NOMO-1 (cell line): ENCODE results near the gene ATRX.
"Not testable (repeated sequence)": the region's sequence is repeated elsewhere in the genome, so short reads cannot be mapped to it uniquely, and the experiment has no call there.

Experiments
- DNase-seq, 2 experiments: peaks; one replicate each; lab custom pipeline; 2025; ENCODE audit not compliant: unreplicated experiment in 2 of 2; lab: John Stamatoyannopoulos, UW

ATRX gene

DNA sequence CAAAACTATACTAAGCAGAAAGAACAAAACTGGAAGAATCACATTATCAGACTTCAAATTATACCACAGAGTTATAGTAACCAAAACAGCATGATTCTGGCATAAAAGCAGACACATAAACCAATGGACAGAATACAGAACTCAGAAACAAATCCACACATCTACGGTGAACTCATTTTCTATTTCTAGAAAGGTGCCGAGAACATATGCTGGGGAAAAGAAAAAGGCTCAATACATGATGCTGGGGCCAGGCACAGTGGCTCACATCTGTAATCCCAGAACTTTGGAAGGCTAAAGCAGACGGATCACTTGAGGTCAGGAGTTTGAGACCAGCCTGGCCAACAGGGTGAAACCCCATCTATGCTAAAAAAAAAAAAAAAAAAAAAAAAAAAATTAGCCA is 52.7 kb downstream of the ATRX start:
- no peak for DNase-seq

GRCh38 chrX:77731821-77732419 is 54.1 kb downstream of the ATRX start:
- DNase-seq, result no peak

- DNase-seq, result not testable (repeated sequence)
These were observed 59.9 kb downstream of the ATRX start for GRCh38 chrX:77726095-77726494.

DNA sequence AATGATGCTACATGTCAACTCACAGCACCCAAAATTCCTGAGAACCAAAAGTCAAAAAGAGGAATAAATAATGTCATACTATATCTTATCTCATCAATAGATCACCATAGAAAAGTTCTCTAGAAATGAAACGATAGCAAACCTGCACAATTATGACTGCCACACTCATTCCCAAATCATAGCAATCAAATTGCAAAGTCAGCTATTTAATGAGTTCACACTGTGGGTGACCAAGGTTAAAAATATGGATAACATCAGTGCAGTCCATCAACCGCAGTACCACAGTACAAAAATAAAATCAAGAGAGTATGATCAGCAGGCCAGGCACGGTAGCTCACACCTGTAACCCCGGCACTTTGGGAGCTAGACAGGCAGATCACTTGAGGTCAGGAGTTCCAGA is 62.3 kb downstream of the ATRX start:
- DNase-seq, result no peak

DNA sequence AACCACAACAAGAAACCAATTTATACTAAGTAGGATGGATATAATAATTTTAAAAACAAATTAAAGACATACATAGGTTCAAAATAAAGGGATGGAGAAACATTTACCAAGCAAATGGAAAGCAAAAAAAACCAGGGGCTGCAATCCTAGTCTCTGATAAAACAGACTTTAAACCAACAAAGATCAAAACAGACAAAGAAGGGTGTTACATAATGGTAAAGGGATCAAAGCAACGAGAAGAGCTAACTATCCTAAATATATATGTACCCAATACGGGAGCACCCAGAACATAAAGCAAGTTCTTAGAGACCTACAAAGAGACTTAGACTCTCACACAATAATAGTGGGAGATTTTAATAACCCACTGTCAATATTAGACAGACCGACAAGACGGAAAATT is 66.6 kb downstream of the ATRX start:
- DNase-seq, result no peak

DNA sequence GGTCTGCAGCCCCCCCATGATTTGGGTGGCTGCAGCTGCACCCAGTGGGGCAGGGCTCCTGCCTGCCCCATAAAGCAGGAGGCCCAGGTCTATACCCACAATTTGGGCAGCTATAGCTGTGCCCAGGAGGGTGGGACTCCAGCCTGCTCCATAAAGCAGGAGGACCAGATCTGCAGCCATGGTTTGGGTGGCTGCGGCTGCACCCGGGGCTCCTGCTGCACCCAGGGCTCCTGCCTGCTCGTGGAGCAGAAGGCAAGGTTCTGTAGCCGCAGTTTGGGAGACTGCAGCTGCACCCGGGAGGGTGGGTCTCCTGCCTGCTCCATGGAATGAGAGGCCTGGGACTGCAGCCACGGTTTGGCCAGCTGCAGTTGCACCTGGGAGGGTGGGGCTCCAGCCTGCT is 81.1 kb downstream of the ATRX start:
- no peak for DNase-seq

DNA sequence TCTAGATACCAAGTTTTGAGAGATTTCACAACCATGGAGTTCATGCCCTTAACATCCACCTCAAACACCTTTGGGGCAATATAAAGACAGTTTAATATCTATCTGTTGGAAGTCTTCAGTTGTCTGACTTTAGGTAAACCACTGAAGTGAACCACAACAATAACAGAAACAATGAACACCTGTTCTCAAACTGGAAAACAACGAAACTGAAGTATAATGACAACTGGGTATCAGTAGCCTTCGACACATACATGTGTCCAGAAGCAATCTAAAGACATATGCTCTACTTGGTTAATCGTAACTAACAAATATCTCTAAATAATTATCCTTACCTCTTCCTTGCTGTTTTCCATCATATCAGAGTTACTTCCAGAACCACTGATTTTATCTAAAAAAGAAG is 87.8 kb downstream of the ATRX start:
- DNase-seq, result no peak

- DNase-seq, result no peak
These were observed 91.5 kb downstream of the ATRX start for GRCh38 chrX:77694491-77694890.

DNA sequence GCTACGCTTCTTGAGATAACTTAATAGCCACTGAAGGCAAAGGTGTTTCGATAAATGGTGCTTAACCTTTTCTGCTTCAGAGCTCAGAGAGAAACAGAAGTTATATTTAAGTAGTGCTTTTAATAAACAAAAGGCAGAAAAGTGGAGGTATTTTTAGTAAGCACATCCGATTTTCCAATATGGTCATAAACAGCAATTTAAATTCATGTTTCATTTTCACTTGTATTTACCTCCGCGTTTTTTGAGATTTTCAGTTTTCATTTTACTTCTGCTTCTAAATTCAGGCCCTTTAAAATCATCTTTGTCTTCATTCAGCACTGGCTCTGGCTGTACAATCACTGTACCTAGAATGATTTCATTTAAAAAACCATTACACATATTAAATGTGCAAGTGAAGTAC is 92.4 kb downstream of the ATRX start:
- DNase-seq, result no peak

- no peak for DNase-seq
These were observed 94.1 kb downstream of the ATRX start for GRCh38 chrX:77691916-77692315.

DNA sequence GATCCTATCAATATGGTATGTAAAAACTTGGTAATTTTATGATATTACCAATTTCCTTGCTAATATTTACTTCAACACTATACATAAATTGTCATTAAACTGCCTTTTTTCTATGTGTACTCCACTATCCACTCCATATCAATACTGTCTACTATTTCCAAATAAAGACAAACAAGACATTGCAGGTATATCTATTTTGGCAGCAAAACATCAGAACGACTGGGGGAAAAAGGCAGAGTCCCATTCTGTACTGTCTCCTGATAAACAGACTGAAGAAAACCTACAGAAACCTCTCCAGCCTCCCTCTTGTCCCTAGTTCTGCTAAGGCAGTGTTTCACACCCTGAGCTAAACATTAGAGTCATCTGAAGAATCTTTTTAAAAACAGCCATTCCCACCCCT is 96.6 kb downstream of the ATRX start:
- no peak for DNase-seq

DNA sequence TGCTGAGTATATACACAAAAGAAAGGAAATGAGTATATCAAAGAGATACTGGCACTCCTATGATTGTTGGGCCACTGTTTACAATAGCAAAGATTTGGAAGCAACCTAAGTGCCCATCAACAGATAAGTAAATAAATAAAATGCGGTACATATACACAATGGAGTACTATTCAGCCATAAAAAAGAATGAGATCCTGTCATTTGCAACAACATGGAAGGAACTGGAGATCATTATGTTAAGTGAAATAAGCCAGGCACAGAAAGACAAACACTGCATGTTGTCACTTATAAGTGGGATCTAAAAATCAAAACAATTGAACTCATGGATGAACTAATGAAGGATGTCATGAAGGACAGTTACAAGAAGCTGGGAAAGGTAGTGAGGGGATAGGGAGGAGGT is 100.3 kb downstream of the ATRX start:
- DNase-seq, result not testable (repeated sequence)

DNA sequence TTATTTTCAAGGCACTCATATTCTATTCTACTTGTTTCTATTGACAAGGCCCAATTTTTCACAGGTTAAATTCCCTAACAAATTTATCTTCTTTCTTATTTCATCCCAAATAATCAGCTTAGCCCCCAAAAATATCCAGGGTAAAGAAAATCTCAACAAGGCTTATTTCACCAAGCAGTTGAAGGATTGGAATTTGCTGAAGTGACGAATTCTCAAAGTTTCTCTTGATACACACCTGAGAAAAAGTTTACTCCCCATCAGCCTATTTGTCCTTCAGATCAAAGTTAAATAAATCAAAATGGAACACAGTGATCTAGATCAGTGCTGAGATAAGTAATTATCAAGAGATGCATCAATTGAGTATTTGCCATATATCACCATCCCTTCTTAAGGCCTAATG is 106.9 kb downstream of the ATRX start:
- no peak for DNase-seq

GRCh38 chrX:77675986-77676385 is 110.0 kb downstream of the ATRX start:
- no peak for DNase-seq

DNA sequence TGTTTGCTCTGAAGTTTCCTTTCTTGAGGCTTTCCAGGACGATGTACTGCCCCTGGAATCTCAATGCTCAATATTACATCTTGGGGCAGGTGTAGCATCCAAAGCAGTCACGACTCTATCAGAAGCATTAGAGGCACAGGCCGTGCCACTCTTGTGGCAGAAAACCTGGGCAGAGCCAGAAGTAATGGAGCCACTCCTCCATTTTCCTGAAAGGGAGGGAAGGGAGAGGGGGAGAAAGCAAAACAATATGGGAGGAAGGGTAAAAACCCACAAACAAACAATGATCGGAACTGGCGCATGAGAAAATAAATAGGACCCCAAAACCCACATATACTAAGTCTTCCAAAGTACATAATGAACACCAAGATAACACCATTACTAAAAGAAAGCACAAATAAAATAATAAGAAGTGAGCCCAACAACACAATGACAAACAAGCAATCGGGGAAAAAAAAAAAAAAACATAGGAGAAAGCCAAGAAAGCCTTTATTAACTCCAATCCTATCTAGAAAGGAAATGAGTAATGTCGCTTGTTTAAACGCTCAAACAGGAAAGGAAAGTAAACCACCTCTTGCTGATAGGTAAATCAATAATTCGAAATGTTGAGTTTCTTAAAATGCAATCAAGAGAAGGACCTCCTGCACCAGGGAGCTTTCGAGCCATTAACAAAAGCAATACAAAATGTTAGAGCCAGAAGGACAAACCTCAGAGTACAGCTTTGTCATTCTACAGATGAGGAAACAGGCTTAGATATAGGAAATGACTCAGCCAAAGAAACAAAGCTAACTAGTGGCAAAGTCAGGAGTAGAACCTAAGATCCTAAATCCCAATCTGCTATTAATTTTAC is 117.4 kb downstream of the ATRX start:
- DNase-seq, result peak; percentile 7 to 26

DNA sequence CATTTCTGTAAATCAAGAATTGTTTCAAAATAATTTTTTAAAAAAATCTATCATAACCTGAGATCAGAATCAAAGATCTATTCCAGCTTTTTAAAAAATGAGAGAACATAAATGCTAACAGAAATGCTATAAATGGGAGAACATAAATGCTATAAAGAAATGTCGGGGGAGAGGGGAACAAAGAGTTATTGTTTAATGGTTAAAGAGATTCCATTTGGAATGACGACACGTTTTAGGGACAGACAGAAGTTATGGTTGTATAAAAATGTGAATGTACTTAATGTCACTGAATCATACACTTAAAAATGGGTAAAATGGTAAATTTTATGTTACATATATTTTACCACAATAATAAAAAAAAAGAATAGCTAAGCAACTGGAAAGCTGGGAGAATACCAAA is 127.1 kb downstream of the ATRX start:
- DNase-seq, result no peak

- DNase-seq, result no peak
These were observed 133.9 kb downstream of the ATRX start for GRCh38 chrX:77652095-77652494.

DNA sequence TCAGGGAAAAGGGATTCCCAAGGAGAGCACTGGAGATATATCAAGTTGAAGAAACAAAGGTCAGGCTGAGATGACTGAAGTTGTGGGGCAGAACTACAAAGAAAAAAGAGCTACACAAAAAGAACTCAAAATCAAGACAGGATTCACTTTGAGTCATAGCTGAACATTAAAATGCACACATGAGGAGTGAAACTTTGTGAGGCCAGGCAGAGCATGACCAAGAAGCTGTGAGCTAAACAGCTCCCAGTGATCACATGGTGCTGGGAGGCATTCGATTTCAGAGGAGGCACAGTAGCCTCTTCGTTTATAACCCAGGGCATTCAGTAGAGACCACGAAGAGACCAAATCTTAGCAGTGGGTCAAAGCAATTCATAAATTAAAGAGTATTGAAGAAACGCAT is 145.3 kb downstream of the ATRX start:
- DNase-seq, result no peak

DNA sequence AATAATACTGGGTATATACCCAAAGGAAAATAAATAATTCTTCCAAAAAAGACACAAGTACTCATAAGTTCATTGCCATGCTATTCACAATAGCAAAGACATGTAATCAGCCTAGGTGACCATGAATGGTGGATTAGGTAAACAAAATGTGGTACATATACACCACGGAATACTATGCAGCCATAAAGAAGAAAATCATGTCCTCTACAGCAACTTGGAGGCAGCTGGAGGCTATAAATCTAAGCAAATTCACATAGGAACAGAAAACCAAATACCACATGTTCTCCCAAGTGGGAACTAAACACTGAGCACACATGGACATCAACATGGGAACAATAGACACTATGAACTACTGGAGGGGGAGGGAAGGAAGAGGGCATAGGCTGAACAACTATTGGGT is 146.2 kb downstream of the ATRX start:
- no peak for DNase-seq

GRCh38 chrX:77638397-77638796 is 147.6 kb downstream of the ATRX start:
- no peak for DNase-seq

- no peak for DNase-seq
These were observed 150.6 kb downstream of the ATRX start for GRCh38 chrX:77635373-77635772.

- peak in 1 of 2 experiments; percentile 4 for DNase-seq
These were observed 157.6 kb downstream of the ATRX start for GRCh38 chrX:77628294-77629025.
